ENCODE measurements around the gene FBXO33. TPM values are rescaled to one million over a fixed set of nuclear protein-coding genes. Genes with fewer than 3 reads are reported as not detected.

FBXO33 gene
- polyA plus RNA-seq, 3 donors: 9.0 to 14.8 (median 14.1) TPM

GRCh38 chr14:39430762-39431415, 1.3 kb downstream of the FBXO33 start:
- Mint-ChIP-seq H3K9me3 (no peaks in the 10 kb centered on the region), H3K27ac (peak overlapping the region; percentile 95 to 100 (median 96)), H3K4me1 (peaks cover 56% of the 10 kb centered on the region), H3K27me3 (ENCODE audit: low read depth in 3 of 3) (peaks cover 0 to 1% (median 0%) of the 10 kb centered on the region in 3 donors), H3K4me3 (peak overlapping the region; percentile 96 to 99), H3K36me3 (peaks cover 0 to 2% of the 10 kb centered on the region in 2 donors)
- peaks cover 58% of the 10 kb centered on the region for H4K20me1 ChIP-seq (ENCODE audit: insufficient read depth, low read length)
- H3K9ac ChIP-seq (ENCODE audit: insufficient read depth, low read length, poor library complexity, severe bottlenecking): peak overlapping the region; percentile 96
- H3K4me2 ChIP-seq (replicated peaks; ENCODE audit: extremely low read depth, low read length, poor library complexity, severe bottlenecking): peak overlapping the region; percentile 97
- no peaks in the 10 kb centered on the region for H3K36me3 ChIP-seq (replicated peaks in 1 of 2; ENCODE audit: control insufficient read depth in 1 of 2, insufficient read depth in 2 of 2, low read length in 2 of 2)
- H3K4me1 ChIP-seq (ENCODE audit: control insufficient read depth in 1 of 2, insufficient read depth in 2 of 2, low read length in 2 of 2): peaks cover 38 to 49% of the 10 kb centered on the region in 2 donors
- H3K27me3 ChIP-seq (ENCODE audit: control insufficient read depth in 2 of 2, insufficient read depth in 2 of 2, low read length in 2 of 2): no peaks in the 10 kb centered on the region
- H3K9me3 ChIP-seq (replicated peaks in 1 of 2; ENCODE audit: control insufficient read depth in 1 of 2, insufficient read depth in 1 of 2, low read length in 2 of 2): no peaks in the 10 kb centered on the region
- peak overlapping the region; percentile 96 to 100 for H3K27ac ChIP-seq (ENCODE audit: low read depth in 1 of 2, low read length in 2 of 2)
- no peak for TF ChIP-seq CTCF (IDR thresholded peaks at IDR 0.05)
- intact Hi-C loops (cut with micrococcal nuclease): loop anchor here (2.0 to 10.0 kb wide), 4 partner anchors 164 to 326 kb away; partner anchors contain the start of genes SEC23A (in 2 of the 2), PNN (in 1 of the 2) and TRAPPC6B (in 1 of the 2)
- peaks cover 59% of the 10 kb centered on the region for H3K79me2 ChIP-seq (ENCODE audit: insufficient read depth, low read length)
- WGBS (ENCODE audit: insufficient coverage): 0% methylated on average over 5 of the region's 19 CpGs
- peak overlapping the region; percentile 74 for H2AFZ ChIP-seq (ENCODE audit: insufficient read depth, low read depth, low read length, poor library complexity, severe bottlenecking)
- peak overlapping the region; percentile 88 to 98 (median 96) for H3K4me3 ChIP-seq (replicated peaks in 1 of 3; ENCODE audit: low read depth in 2 of 3, low read length in 3 of 3)
- peak; percentile 20 to 30 (median 29) for DNase-seq

DNA sequence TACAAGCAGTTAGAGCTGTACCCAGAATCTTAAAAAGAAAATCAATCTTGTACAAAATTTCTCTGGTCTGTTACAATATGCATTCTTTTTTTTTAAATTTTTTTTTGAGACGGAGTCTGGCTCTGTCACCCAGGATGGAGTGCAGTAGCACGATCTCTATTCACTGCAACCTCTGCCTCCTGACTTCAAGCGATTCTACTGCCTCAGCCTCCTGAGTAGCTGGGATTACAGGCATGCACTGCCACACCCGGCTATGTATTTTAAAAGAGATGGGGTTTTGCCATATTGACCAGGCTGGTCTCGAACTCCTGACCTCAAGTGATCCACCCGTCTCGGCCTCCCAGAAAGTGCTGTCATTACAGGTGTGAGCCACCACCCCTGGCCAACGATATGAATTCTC, 4.1 kb downstream of the FBXO33 start:
- 97% methylated on average over 4 of the region's 8 CpGs for WGBS (ENCODE audit: insufficient coverage)
- Histone ChIP-seq H3K9ac (ENCODE audit: insufficient read depth, low read length, poor library complexity, severe bottlenecking) (no peak overlapping the region), H2AFZ (ENCODE audit: insufficient read depth, low read depth, low read length, poor library complexity, severe bottlenecking) (no peak overlapping the region), H3K36me3 (replicated peaks in 1 of 2; ENCODE audit: control insufficient read depth in 1 of 2, insufficient read depth in 2 of 2, low read length in 2 of 2) (no peaks in the 10 kb centered on the region), H3K79me2 (ENCODE audit: insufficient read depth, low read length) (peaks cover 86% of the 10 kb centered on the region), H3K4me3 (replicated peaks in 1 of 3; ENCODE audit: low read depth in 2 of 3, low read length in 3 of 3) (no peak overlapping the region), H3K27ac (ENCODE audit: low read depth in 1 of 2, low read length in 2 of 2) (no peak overlapping the region), H3K4me2 (replicated peaks; ENCODE audit: extremely low read depth, low read length, poor library complexity, severe bottlenecking) (no peak overlapping the region), H3K9me3 (replicated peaks in 1 of 2; ENCODE audit: control insufficient read depth in 1 of 2, insufficient read depth in 1 of 2, low read length in 2 of 2) (no peaks in the 10 kb centered on the region), H4K20me1 (ENCODE audit: insufficient read depth, low read length) (peaks cover 86% of the 10 kb centered on the region), H3K4me1 (ENCODE audit: control insufficient read depth in 1 of 2, insufficient read depth in 2 of 2, low read length in 2 of 2) (peaks cover 30 to 41% of the 10 kb centered on the region in 2 donors), H3K27me3 (ENCODE audit: control insufficient read depth in 2 of 2, insufficient read depth in 2 of 2, low read length in 2 of 2) (no peaks in the 10 kb centered on the region)
- Mint-ChIP-seq H3K4me3 (peak overlapping the region in 1 of 2 donors; percentile 27), H3K27ac (peak overlapping the region in 1 of 7 donors; percentile 68), H3K27me3 (ENCODE audit: low read depth in 3 of 3) (peaks cover 0 to 1% (median 0%) of the 10 kb centered on the region in 3 donors), H3K4me1 (peaks cover 57% of the 10 kb centered on the region), H3K36me3 (peaks cover 0 to 3% of the 10 kb centered on the region in 2 donors), H3K9me3 (peaks cover 0 to 2% (median 0%) of the 10 kb centered on the region in 7 donors)
- TF ChIP-seq CTCF (IDR thresholded peaks at IDR 0.05): no peak
- intact Hi-C loops (cut with micrococcal nuclease): no loop called here
- no peak for DNase-seq
